ENCODE results near the gene NCBP3. TPM values are rescaled to one million over a fixed set of nuclear protein-coding genes. Genes with fewer than 3 reads are reported as not detected.

The NCBP3 gene
- total and polyA plus RNA-seq, 2 of the 4 experiments (the other 2 are of a cell fraction), result 10.8 to 13.5 TPM

- WGBS, 2 experiments (ENCODE audit: extremely low coverage in 2 of 2, insufficient read length in 1 of 2), result 91% methylated on average over 7 of the region's 15 CpGs; no CpG with 5 or more reads in 1 of the 2 experiments
- no peak overlapping the region for H2BK120ac ChIP-seq (ENCODE audit: low read depth, low read length)
- ATAC-seq (ENCODE audit: low read depth) (no peak), DNase-seq (no peak)
- BruUV-seq (replicated peaks), result no TSS peak
- H3K9me3 ChIP-seq (ENCODE audit: control insufficient read depth, insufficient read depth, low read length), result no peaks in the 10 kb centered on the region
- H3K4me1 ChIP-seq (ENCODE audit: control insufficient read depth, insufficient read depth, low read length), result no peaks in the 10 kb centered on the region
- H3K56ac ChIP-seq (ENCODE audit: extremely low read depth, insufficient read depth, low read length), result no peak overlapping the region
- no peak overlapping the region for H2AK5ac ChIP-seq (ENCODE audit: low read depth, low read length)
- no peaks in the 10 kb centered on the region for H3K27me3 ChIP-seq (ENCODE audit: control insufficient read depth, insufficient read depth, low read length)
- H3K18ac ChIP-seq (ENCODE audit: low read depth, low read length), result no peak overlapping the region
- H2BK15ac ChIP-seq (ENCODE audit: low read depth, low read length), result no peak overlapping the region
- no peak overlapping the region for H3K14ac ChIP-seq (replicated peaks; ENCODE audit: low read depth, low read length)
- no peak overlapping the region for H3K27ac ChIP-seq (ENCODE audit: insufficient read depth, low read length)
- POLR2A ChIA-PET (ENCODE audit: unreplicated experiment), result no interaction called here
- H4K20me1 ChIP-seq (ENCODE audit: insufficient read depth, low read length), result no peaks in the 10 kb centered on the region
- in situ Hi-C loops (cut with MboI; ENCODE audit: low sequenced_read_pairs), result loop anchor here (25.0 kb wide), 1 partner anchor 776 kb away; no protein-coding TSS in a partner anchor
- dilution Hi-C loops (cut with HindIII; ENCODE audit: low sequenced_read_pairs, unreplicated experiment), result no loop called here
- CTCF ChIA-PET, result no interaction called here
- intact Hi-C loops (cut with micrococcal nuclease), result no loop called here
- TF ChIP-seq POLR2A (IDR thresholded peaks at IDR 0.05; ENCODE audit: low read depth, low read length) (no peak), SMC3 (IDR thresholded peaks at IDR 0.05; ENCODE audit: low read depth, low read length) (no peak), ELK1 (IDR thresholded peaks at IDR 0.05; ENCODE audit: borderline replicate concordance, low read depth, low read length) (no peak), FOS (IDR thresholded peaks at IDR 0.05; ENCODE audit: low read depth, low read length) (no peak), MAFK (IDR thresholded peaks at IDR 0.05; ENCODE audit: low read depth, low read length) (no peak), RFX5 (IDR thresholded peaks at IDR 0.05; ENCODE audit: low read depth, low read length) (no peak), RCOR1 (IDR thresholded peaks at IDR 0.05; ENCODE audit: insufficient replicate concordance, low read length) (no peak), BHLHE40 (IDR thresholded peaks at IDR 0.05; ENCODE audit: low read depth, low read length) (no peak), USF2 (IDR thresholded peaks at IDR 0.05; ENCODE audit: low read depth, low read length) (no peak), CEBPB (IDR thresholded peaks at IDR 0.05; ENCODE audit: low read depth, low read length) (no peak), NFE2L2 (IDR thresholded peaks at IDR 0.05; ENCODE audit: low read depth, low read length) (no peak), RAD21 (IDR thresholded peaks at IDR 0.05; ENCODE audit: low read length) (no peak), MXI1 (IDR thresholded peaks at IDR 0.05; ENCODE audit: borderline replicate concordance, low read depth, low read length) (no peak), MAZ (IDR thresholded peaks at IDR 0.05; ENCODE audit: borderline replicate concordance, low read depth, low read length) (no peak), CHD1 (IDR thresholded peaks at IDR 0.05; ENCODE audit: low read depth, low read length) (no peak), CTCF (conservative IDR thresholded peaks at IDR 0.05; ENCODE audit: low read depth, low read length) (no peak)
- H4K5ac ChIP-seq (ENCODE audit: low read depth, low read length), result no peak overlapping the region
- H4K8ac ChIP-seq (ENCODE audit: low read depth in 2 of 2, low read length in 2 of 2), result no peak overlapping the region
- H2AFZ ChIP-seq (replicated peaks; ENCODE audit: low read length, poor library complexity), result no peak overlapping the region
- H3K23ac ChIP-seq (ENCODE audit: low read depth, low read length), result no peak overlapping the region
- H3K4ac ChIP-seq (ENCODE audit: low read depth, low read length), result no peak overlapping the region
- no peak overlapping the region for H2AK9ac ChIP-seq (replicated peaks; ENCODE audit: low read depth, low read length, poor library complexity)
- H3K4me3 ChIP-seq (ENCODE audit: insufficient read depth, low read depth, low read length), result no peak overlapping the region
- H3K9me1 ChIP-seq (ENCODE audit: insufficient read depth, low read length), result no peaks in the 10 kb centered on the region
- no peak overlapping the region for H2BK20ac ChIP-seq (ENCODE audit: low read depth, low read length)
- H2BK5ac ChIP-seq (ENCODE audit: low read depth, low read length, poor library complexity, severe bottlenecking), result no peak overlapping the region
- no peak overlapping the region for H4K91ac ChIP-seq (ENCODE audit: insufficient read depth, low read depth, low read length)
- H3K36me3 ChIP-seq (ENCODE audit: control insufficient read depth, insufficient read depth, low read length), result peaks cover 48% of the 10 kb centered on the region
- H3K79me1 ChIP-seq (ENCODE audit: low read depth in 1 of 2, low read length in 2 of 2), result peaks cover 3 to 5% of the 10 kb centered on the region in 2 experiments; a peak in 2 of 4 replicates
- H3K4me2 ChIP-seq (ENCODE audit: low read depth, low read length), result no peak overlapping the region
- H3K9ac ChIP-seq (ENCODE audit: low read depth, low read length), result no peak overlapping the region
These were observed 32.9 kb downstream of the NCBP3 start for GRCh38 chr17:3813171-3813570.

All from IMR-90 (cell line).